ENCODE results near the gene ATXN2.

DNA sequence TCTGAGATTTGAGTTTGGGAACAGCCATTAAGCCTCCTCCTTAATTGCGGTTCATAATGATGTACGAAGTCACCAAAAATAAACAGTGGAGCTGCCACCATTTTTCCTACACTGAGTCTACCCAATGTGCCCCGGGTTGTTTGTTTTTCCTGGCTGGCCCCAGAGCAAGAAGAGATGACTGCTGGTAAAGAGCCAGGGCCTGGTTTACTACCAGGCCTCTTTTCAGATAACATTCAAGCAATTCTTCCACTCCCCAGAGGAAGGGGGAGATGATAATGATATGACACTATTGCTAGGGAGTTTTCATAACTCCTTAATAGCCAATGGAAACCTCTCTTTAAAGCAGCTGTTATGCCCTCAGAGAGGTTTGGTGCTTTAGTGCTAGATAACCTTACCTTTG is 44.3 kb upstream of the ATXN2 start:
- TF ChIP-seq, protein P1, sequence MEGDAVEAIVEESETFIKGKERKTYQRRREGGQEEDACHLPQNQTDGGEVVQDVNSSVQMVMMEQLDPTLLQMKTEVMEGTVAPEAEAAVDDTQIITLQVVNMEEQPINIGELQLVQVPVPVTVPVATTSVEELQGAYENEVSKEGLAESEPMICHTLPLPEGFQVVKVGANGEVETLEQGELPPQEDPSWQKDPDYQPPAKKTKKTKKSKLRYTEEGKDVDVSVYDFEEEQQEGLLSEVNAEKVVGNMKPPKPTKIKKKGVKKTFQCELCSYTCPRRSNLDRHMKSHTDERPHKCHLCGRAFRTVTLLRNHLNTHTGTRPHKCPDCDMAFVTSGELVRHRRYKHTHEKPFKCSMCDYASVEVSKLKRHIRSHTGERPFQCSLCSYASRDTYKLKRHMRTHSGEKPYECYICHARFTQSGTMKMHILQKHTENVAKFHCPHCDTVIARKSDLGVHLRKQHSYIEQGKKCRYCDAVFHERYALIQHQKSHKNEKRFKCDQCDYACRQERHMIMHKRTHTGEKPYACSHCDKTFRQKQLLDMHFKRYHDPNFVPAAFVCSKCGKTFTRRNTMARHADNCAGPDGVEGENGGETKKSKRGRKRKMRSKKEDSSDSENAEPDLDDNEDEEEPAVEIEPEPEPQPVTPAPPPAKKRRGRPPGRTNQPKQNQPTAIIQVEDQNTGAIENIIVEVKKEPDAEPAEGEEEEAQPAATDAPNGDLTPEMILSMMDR (IDR thresholded peaks at IDR 0.05) = no peak
- TF ChIP-seq POLR2A (IDR thresholded peaks at IDR 0.05) = no peak

Data from body of pancreas (tissue), 4 donors.